Measurements from ENCODE around the gene RASSF9.

The RASSF9 gene

DNA sequence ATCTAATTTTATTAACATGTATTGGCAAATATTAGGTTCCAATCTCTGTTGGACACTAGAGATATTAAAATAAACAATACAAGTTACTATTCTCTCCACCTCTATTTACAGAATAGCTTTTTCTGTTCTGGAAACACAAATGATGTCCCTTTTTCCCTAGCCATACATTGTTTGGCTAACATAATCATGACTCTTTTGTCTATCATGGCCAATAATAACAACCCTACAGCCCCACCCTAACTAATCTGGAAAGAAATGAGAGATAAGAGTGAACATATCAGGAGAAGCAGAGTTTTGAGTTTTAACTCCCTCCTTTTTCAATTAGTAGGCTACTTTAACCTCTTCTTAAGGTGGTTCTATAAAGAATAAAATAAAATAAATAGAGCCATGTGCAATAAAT lies 40.2 kb downstream of the RASSF9 start:
- in situ Hi-C loops (cut with MboI; ENCODE audit: low sequenced_read_pairs, unreplicated experiment): no loop called here
- TF ChIP-seq CTCF (IDR thresholded peaks at IDR 0.05; ENCODE audit: borderline replicate concordance, control extremely low read depth, extremely low read depth, insufficient read depth, missing control alignments): no peak
- DNase-seq (ENCODE audit: low spot score): no peak

DNA sequence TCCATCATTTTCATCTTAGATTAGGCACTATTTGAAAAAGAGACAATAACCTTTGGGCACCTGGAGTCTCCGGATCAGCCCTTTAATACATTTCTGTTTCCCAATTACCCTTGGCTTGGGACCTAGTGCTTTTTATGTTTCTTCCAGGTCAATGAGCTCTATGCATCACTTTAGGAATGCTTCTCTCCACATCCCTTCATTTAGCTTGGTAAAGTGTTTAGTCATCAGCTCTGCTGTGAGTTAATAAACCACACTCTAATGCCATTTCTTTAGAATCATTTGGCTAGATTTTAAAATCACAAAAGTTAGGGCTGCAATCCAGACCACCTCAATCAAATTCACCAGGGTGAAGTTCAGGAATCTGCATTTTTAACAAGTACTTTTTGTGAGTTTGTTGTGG lies 41.7 kb downstream of the RASSF9 start:
- no peak for DNase-seq (ENCODE audit: low spot score)
- no peak for TF ChIP-seq CTCF (IDR thresholded peaks at IDR 0.05; ENCODE audit: borderline replicate concordance, control extremely low read depth, extremely low read depth, insufficient read depth, missing control alignments)
- in situ Hi-C loops (cut with MboI; ENCODE audit: low sequenced_read_pairs, unreplicated experiment): no loop called here

- no peak for TF ChIP-seq CTCF (IDR thresholded peaks at IDR 0.05; ENCODE audit: borderline replicate concordance, control extremely low read depth, extremely low read depth, insufficient read depth, missing control alignments)
- no peak for DNase-seq (ENCODE audit: low spot score)
- in situ Hi-C loops (cut with MboI; ENCODE audit: low sequenced_read_pairs, unreplicated experiment): no loop called here
These were observed 52.0 kb downstream of the RASSF9 start for GRCh38 chr12:85784096-85784720.

- TF ChIP-seq CTCF (IDR thresholded peaks at IDR 0.05; ENCODE audit: borderline replicate concordance, control extremely low read depth, extremely low read depth, insufficient read depth, missing control alignments): no peak
- DNase-seq (ENCODE audit: low spot score): no peak
- in situ Hi-C loops (cut with MboI; ENCODE audit: low sequenced_read_pairs, unreplicated experiment): no loop called here
These were observed 53.5 kb downstream of the RASSF9 start for GRCh38 chr12:85782711-85783110.

DNA sequence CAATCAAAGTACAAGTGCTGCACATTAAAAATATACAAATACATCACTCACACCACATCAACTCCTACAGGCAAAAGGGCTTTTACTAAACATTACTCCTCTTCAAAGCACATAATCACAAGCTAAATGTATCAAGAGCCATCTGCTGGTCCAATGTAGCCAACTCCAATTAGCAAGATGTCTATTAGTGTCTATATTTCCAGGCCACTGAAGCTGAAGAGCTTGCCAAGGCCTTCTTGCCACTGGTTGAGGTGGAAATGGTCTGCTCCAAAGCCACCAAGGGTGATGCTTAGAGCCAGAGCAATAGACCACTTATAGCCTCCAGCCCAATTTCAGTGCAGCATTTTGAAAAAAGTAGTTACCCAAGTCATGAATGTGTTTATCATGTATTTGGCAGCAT lies 54.4 kb downstream of the RASSF9 start:
- DNase-seq (ENCODE audit: low spot score): no peak
- in situ Hi-C loops (cut with MboI; ENCODE audit: low sequenced_read_pairs, unreplicated experiment): no loop called here
- TF ChIP-seq CTCF (IDR thresholded peaks at IDR 0.05; ENCODE audit: borderline replicate concordance, control extremely low read depth, extremely low read depth, insufficient read depth, missing control alignments): no peak

DNA sequence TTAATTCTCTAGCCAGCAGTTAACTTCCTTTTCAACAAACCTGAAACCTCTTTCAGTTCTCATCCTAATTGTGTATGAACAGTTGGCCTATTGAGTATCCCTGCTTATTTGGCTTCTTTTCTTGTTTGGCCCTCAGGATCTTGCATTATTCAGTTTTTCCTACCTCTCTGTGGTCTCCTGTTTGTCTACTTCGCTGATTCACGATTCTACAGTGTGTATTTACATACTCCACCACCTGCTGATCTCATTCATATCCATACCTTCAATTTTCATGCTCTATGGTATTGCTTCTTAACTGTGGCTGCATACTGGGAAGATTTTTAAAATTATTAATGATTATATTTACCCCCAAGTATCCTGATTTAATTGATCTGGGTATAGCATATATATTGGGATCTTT lies 56.4 kb downstream of the RASSF9 start:
- no peak for TF ChIP-seq CTCF (IDR thresholded peaks at IDR 0.05; ENCODE audit: borderline replicate concordance, control extremely low read depth, extremely low read depth, insufficient read depth, missing control alignments)
- in situ Hi-C loops (cut with MboI; ENCODE audit: low sequenced_read_pairs, unreplicated experiment): no loop called here
- no peak for DNase-seq (ENCODE audit: low spot score)

Measured in GM13976 (cell line).